H9 (cell line): ENCODE measurements around the gene RPL5. TPM values are rescaled to one million over a fixed set of nuclear protein-coding genes. Genes with fewer than 3 reads are reported as not detected.

Experiments used
- DNase-seq: peaks from one replicate; pipeline ENCODE4 v3.0.0-alpha.2; 2017
- H2AFZ ChIP-seq: one replicate; pipeline ENCODE4 v1.6.1; 2013; ENCODE audit warnings: mild to moderate bottlenecking, low read length, control low read depth, moderate library complexity
- H2AK5ac ChIP-seq: 2 replicates; pipeline ENCODE4 v1.6.1; 2013; ENCODE audit warnings: low read length, control low read depth, mixed read lengths; ENCODE audit not compliant: insufficient read length
- H2BK120ac ChIP-seq: one replicate; pipeline ENCODE4 v1.6.1; 2013; ENCODE audit warnings: low read depth, mild to moderate bottlenecking, low read length, control low read depth, inconsistent platforms; ENCODE audit not compliant: poor library complexity, severe bottlenecking
- H2BK12ac ChIP-seq: 2 replicates; pipeline ENCODE4 v1.6.1; 2013; ENCODE audit warnings: low read length, control low read depth, mixed read lengths, low read depth; ENCODE audit not compliant: insufficient read length
- H2BK15ac ChIP-seq: 2 replicates; pipeline ENCODE4 v1.6.1; 2013; ENCODE audit warnings: low read depth, low read length, control low read depth
- H2BK20ac ChIP-seq: one replicate; pipeline ENCODE4 v1.6.1; 2013; ENCODE audit warnings: low read depth, mild to moderate bottlenecking, low read length, control low read depth, inconsistent platforms; ENCODE audit not compliant: poor library complexity, severe bottlenecking
- H2BK5ac ChIP-seq: 2 replicates; pipeline ENCODE4 v1.6.1; 2013; ENCODE audit warnings: low read length, control low read depth, mixed read lengths; ENCODE audit not compliant: insufficient read length
- H3K14ac ChIP-seq: 2 replicates; pipeline ENCODE4 v1.6.1; 2013; ENCODE audit warnings: low read length, control low read depth; ENCODE audit not compliant: insufficient read depth
- H3K18ac ChIP-seq: 2 replicates; pipeline ENCODE4 v1.6.1; 2013; ENCODE audit warnings: low read depth, mild to moderate bottlenecking, mixed read lengths, low read length, control low read depth; ENCODE audit not compliant: insufficient read length
- H3K23ac ChIP-seq: 2 replicates; pipeline ENCODE4 v1.6.1; 2013; ENCODE audit warnings: low read length, control low read depth, mixed read lengths, low read depth; ENCODE audit not compliant: insufficient read length
- H3K23me2 ChIP-seq: 2 replicates; pipeline ENCODE4 v1.6.1; 2013; ENCODE audit warnings: low read depth, mild to moderate bottlenecking, mixed read lengths, low read length, control low read depth; ENCODE audit not compliant: insufficient read length, poor library complexity, severe bottlenecking
- H3K27ac ChIP-seq: 2 replicates; pipeline ENCODE4 v1.5.1; 2013; ENCODE audit warnings: low read length, control low read depth, mixed read lengths, low read depth; ENCODE audit not compliant: insufficient read length
- H3K27me3 ChIP-seq: 2 replicates; pipeline ENCODE4 v1.6.1; 2013; ENCODE audit warnings: low read length, control low read depth, inconsistent platforms; ENCODE audit not compliant: insufficient read depth
- H3K4ac ChIP-seq: 2 replicates; pipeline ENCODE4 v1.6.1; 2013; ENCODE audit warnings: low read depth, mild to moderate bottlenecking, control low read depth, inconsistent platforms, low read length, moderate library complexity
- H3K4me1 ChIP-seq: 2 replicates; pipeline ENCODE4 v1.6.1; 2013; ENCODE audit warnings: low read length, control low read depth, inconsistent platforms; ENCODE audit not compliant: insufficient read depth
- H3K4me2 ChIP-seq: 2 replicates; pipeline ENCODE4 v1.6.1; 2013; ENCODE audit warnings: low read length, control low read depth, mixed read lengths; ENCODE audit not compliant: insufficient read length, insufficient read depth
- H3K56ac ChIP-seq: 2 replicates; pipeline ENCODE4 v1.6.1; 2013; ENCODE audit warnings: low read depth, mild to moderate bottlenecking, mixed read lengths, low read length, control low read depth; ENCODE audit not compliant: insufficient read length
- H3K79me1 ChIP-seq: 2 replicates; pipeline ENCODE4 v1.6.1; 2013; ENCODE audit warnings: low read depth, mild to moderate bottlenecking, moderate library complexity, low read length, control low read depth, inconsistent platforms; ENCODE audit not compliant: insufficient read depth, poor library complexity, severe bottlenecking
- H3K79me2 ChIP-seq: 2 replicates; pipeline ENCODE4 v1.6.1; 2013; ENCODE audit warnings: low read length, control low read depth, inconsistent platforms; ENCODE audit not compliant: insufficient read depth
- H3K9ac ChIP-seq: 2 replicates; pipeline ENCODE4 v1.6.1; 2013; ENCODE audit warnings: low read length, control low read depth, mixed read lengths; ENCODE audit not compliant: insufficient read length; ENCODE audit errors: extremely low read depth
- H3K9me3 ChIP-seq: one replicate; pipeline ENCODE4 v1.6.1; 2013; ENCODE audit warnings: low read depth, low read length, inconsistent platforms; ENCODE audit not compliant: control insufficient read depth
- H3T11ph ChIP-seq: one replicate; pipeline ENCODE4 v1.6.1; 2013; ENCODE audit warnings: mild to moderate bottlenecking, low read length, control low read depth, inconsistent platforms
- H4K20me1 ChIP-seq: one replicate; pipeline ENCODE4 v1.6.1; 2013; ENCODE audit not compliant: control insufficient read depth, insufficient read length, insufficient read depth
- H4K5ac ChIP-seq: 2 replicates; pipeline ENCODE4 v1.6.1; 2013; ENCODE audit warnings: low read depth, mild to moderate bottlenecking, mixed read lengths, low read length, control low read depth; ENCODE audit not compliant: insufficient read length
- H4K8ac ChIP-seq: replicated peaks from 2 replicates; pipeline ENCODE4 v1.6.1; 2013; ENCODE audit warnings: low read length, control low read depth, mixed read lengths, low read depth; ENCODE audit not compliant: insufficient read length
- H4K91ac ChIP-seq: 2 replicates; pipeline ENCODE4 v1.6.1; 2013; ENCODE audit warnings: low read depth, mild to moderate bottlenecking, moderate library complexity, mixed read lengths, low read length, control low read depth; ENCODE audit not compliant: insufficient read length
- H3K27ac Mint-ChIP-seq, 3 experiments: 2 replicates in 2 of 3; 3 replicates in 1 of 3; pipeline ENCODE4 v1.8.0; 2020 to 2021; ENCODE audit warnings: mixed read lengths in 3 of 3, mild to moderate bottlenecking in 1 of 3, moderate library complexity in 1 of 3
- H3K27me3 Mint-ChIP-seq: 2 replicates; pipeline ENCODE4 v1.8.0; 2021; ENCODE audit warnings: low read depth, mild to moderate bottlenecking, moderate library complexity, mixed read lengths
- H3K36me3 Mint-ChIP-seq, 3 experiments: 2 replicates in 2 of 3; 3 replicates in 1 of 3; pipeline ENCODE4 v1.8.0; 2020 to 2021; ENCODE audit warnings: low read depth in 3 of 3, mixed read lengths in 3 of 3; ENCODE audit not compliant: insufficient read depth in 1 of 3
- H3K4me1 Mint-ChIP-seq, 2 experiments: 2 replicates each; pipeline ENCODE4 v1.8.0; 2020; ENCODE audit warnings: mixed read lengths in 2 of 2
- H3K4me3 Mint-ChIP-seq, 2 experiments: 2 replicates in 1 of 2; 3 replicates in 1 of 2; pipeline ENCODE4 v1.8.0; 2020 to 2021; ENCODE audit warnings: mild to moderate bottlenecking in 2 of 2, mixed read lengths in 2 of 2, moderate library complexity in 1 of 2
- H3K9me3 Mint-ChIP-seq, 2 experiments: 2 replicates in 1 of 2; 3 replicates in 1 of 2; pipeline ENCODE4 v1.8.0; 2020; ENCODE audit warnings: mild to moderate bottlenecking in 2 of 2, mixed read lengths in 2 of 2, moderate library complexity in 1 of 2
- WGBS: extraction: QIAGEN DNeasy Blood & Tissue Kit; methylation state at CpG from one replicate; pipeline ENCODE4 v1.1.7; 2013; ENCODE audit warnings: missing lambda C conversion rate, low lambda C conversion rate, mixed read lengths; ENCODE audit not compliant: insufficient read length; ENCODE audit errors: extremely low coverage; 5-methylcytosine and 5-hydroxymethylcytosine counted together
- total RNA-seq: library from RNA; stranded (reverse); gene quantifications from 2 replicates; pipeline ENCODE4 v1.2.1, GENCODE V29; 2021
- TF ChIP-seq, protein P1 (sequence below): fragments of 200-600 bp; sonication (generic); conservative IDR thresholded peaks from 3 replicates; pipeline ENCODE4 v1.8.0; 2021; ENCODE audit warnings: antibody characterized with exemption, mild to moderate bottlenecking

The RPL5 gene
- total RNA-seq, 1 experiment from 2014 or later: 1,608 TPM

DNA sequence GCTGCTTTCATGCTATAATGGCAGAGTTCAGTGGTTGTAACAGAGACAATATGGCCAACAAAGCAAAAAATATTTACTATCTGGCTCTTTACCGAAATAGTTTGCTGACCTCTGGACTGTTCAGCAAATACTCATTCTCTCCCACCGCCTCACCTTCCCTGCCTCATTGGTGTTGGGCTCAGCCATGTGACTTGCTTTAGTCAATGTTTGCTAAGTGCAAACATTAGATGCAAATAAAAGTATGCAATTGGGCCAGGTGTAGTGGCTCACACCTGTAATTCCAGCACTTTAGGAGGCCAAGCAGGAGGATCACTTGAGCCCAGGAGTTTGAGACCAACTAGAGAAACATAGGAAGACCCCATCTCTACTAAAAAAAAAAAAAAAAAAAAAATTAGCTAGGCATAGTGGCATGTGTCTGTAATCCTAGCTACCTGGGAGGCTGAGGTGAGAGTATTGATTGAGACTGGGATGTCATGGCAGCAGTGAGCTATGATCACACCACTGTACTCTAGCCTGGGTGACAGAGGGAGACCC is 55.1 kb downstream of the RPL5 start:
- H3T11ph ChIP-seq: no peak overlapping the region
- Mint-ChIP-seq H3K4me1 (0 out of 4 replicates have a peak, but pooled peaks cover 0 to 2% of the 10 kb centered on the region in 2 experiments), H3K27me3 (no peaks in the 10 kb centered on the region; the same call in 1 of the 2 replicates), H3K4me3 (no peak overlapping the region), H3K9me3 (peaks cover 21 to 25% of the 10 kb centered on the region in 2 experiments), H3K27ac (no peak overlapping the region), H3K36me3 (peaks cover 3 to 11% (median 6%) of the 10 kb centered on the region in 3 experiments; a peak in 4 of 7 replicates)
- H4K8ac ChIP-seq: no peak overlapping the region
- no peak overlapping the region for H3K14ac ChIP-seq
- no peak overlapping the region for H2AFZ ChIP-seq
- H3K4ac ChIP-seq: no peak overlapping the region
- TF ChIP-seq, protein P1, sequence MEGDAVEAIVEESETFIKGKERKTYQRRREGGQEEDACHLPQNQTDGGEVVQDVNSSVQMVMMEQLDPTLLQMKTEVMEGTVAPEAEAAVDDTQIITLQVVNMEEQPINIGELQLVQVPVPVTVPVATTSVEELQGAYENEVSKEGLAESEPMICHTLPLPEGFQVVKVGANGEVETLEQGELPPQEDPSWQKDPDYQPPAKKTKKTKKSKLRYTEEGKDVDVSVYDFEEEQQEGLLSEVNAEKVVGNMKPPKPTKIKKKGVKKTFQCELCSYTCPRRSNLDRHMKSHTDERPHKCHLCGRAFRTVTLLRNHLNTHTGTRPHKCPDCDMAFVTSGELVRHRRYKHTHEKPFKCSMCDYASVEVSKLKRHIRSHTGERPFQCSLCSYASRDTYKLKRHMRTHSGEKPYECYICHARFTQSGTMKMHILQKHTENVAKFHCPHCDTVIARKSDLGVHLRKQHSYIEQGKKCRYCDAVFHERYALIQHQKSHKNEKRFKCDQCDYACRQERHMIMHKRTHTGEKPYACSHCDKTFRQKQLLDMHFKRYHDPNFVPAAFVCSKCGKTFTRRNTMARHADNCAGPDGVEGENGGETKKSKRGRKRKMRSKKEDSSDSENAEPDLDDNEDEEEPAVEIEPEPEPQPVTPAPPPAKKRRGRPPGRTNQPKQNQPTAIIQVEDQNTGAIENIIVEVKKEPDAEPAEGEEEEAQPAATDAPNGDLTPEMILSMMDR: no peak
- no peaks in the 10 kb centered on the region for H3K27me3 ChIP-seq
- H3K9ac ChIP-seq: no peak overlapping the region
- no peak overlapping the region for H2AK5ac ChIP-seq
- no peak overlapping the region for H4K5ac ChIP-seq
- H2BK120ac ChIP-seq: no peak overlapping the region
- no peak overlapping the region for H3K56ac ChIP-seq
- H4K91ac ChIP-seq: no peak overlapping the region
- no peak for DNase-seq
- H3K27ac ChIP-seq: no peak overlapping the region
- no peak overlapping the region for H2BK12ac ChIP-seq
- H3K79me2 ChIP-seq: no peaks in the 10 kb centered on the region
- no peak overlapping the region for H3K18ac ChIP-seq
- no peak overlapping the region for H3K23ac ChIP-seq
- no peaks in the 10 kb centered on the region for H4K20me1 ChIP-seq
- H2BK5ac ChIP-seq: no peak overlapping the region
- H3K4me1 ChIP-seq: no peaks in the 10 kb centered on the region
- no peak overlapping the region for H2BK20ac ChIP-seq
- no CpG with 5 or more reads among the region's 2 CpGs for WGBS
- no peak overlapping the region for H2BK15ac ChIP-seq
- no peaks in the 10 kb centered on the region for H3K23me2 ChIP-seq
- H3K9me3 ChIP-seq: no peaks in the 10 kb centered on the region
- H3K79me1 ChIP-seq: no peaks in the 10 kb centered on the region
- H3K4me2 ChIP-seq: no peak overlapping the region
